RWPE2 (cell line): ENCODE data around the gene UPF2.
A peak's percentile ranks its signal among the peaks of the same experiment; 100 is the strongest.

ENCODE experiments used
- ATAC-seq: fragments of 200-7000 bp; cut with Tn5 transposase; 3 replicates; pipeline ENCODE4 v1.9.1; 2021; ENCODE audit warnings: low read depth
- DNase-seq: peaks from one replicate; pipeline ENCODE4 v3.0.0-alpha.2; 2020; ENCODE audit warnings: low spot score
- H3K27ac ChIP-seq: fragments of 450-650 bp; 2 replicates; pipeline ENCODE4 v1.5.1; 2017; ENCODE audit warnings: mild to moderate bottlenecking; ENCODE audit not compliant: poor library complexity, severe bottlenecking
- H3K27me3 ChIP-seq: fragments of 250-450 bp; sonication (Bioruptor Pico); 2 replicates; pipeline ENCODE4 v1.5.1; 2021; ENCODE audit warnings: mild to moderate bottlenecking, moderate library complexity; ENCODE audit not compliant: insufficient read depth, poor library complexity, severe bottlenecking
- H3K36me3 ChIP-seq: fragments of 250-450 bp; sonication (Bioruptor Pico); 2 replicates; pipeline ENCODE4 v1.5.1; 2020; ENCODE audit warnings: low read depth, mild to moderate bottlenecking, moderate library complexity
- H3K4me1 ChIP-seq: fragments of 250-450 bp; sonication (Bioruptor Pico); 2 replicates; pipeline ENCODE4 v1.5.1; 2021; ENCODE audit warnings: mild to moderate bottlenecking, moderate library complexity; ENCODE audit not compliant: insufficient read depth, poor library complexity, severe bottlenecking
- H3K4me3 ChIP-seq: fragments of 250-450 bp; sonication (Bioruptor Pico); 2 replicates; pipeline ENCODE4 v1.5.1; 2021; ENCODE audit warnings: mild to moderate bottlenecking, moderate library complexity; ENCODE audit not compliant: severe bottlenecking
- H3K9me3 ChIP-seq: fragments of 250-450 bp; sonication (Bioruptor Pico); 2 replicates; pipeline ENCODE4 v1.5.1; 2021; ENCODE audit warnings: mild to moderate bottlenecking, moderate library complexity; ENCODE audit not compliant: severe bottlenecking
- CTCF ChIP-seq: fragments of 450-650 bp; IDR thresholded peaks from one replicate; pipeline ENCODE4 v1.5.1; 2017; ENCODE audit warnings: mild to moderate bottlenecking, moderate library complexity; ENCODE audit not compliant: poor library complexity, severe bottlenecking

The UPF2 gene

GRCh38 chr10:11875494-11876281 lies 166.9 kb downstream of the UPF2 start:
- DNase-seq (peak; percentile 97), ATAC-seq (peak; percentile 84)
- H3K4me3 ChIP-seq: no peak overlapping the region
- H3K27me3 ChIP-seq: no peaks in the 10 kb centered on the region
- no peaks in the 10 kb centered on the region for H3K9me3 ChIP-seq
- peaks cover 28% of the 10 kb centered on the region for H3K4me1 ChIP-seq
- peaks cover 17% of the 10 kb centered on the region for H3K36me3 ChIP-seq
- TF ChIP-seq CTCF: no peak
- peak overlapping the region; percentile 98 for H3K27ac ChIP-seq

DNA sequence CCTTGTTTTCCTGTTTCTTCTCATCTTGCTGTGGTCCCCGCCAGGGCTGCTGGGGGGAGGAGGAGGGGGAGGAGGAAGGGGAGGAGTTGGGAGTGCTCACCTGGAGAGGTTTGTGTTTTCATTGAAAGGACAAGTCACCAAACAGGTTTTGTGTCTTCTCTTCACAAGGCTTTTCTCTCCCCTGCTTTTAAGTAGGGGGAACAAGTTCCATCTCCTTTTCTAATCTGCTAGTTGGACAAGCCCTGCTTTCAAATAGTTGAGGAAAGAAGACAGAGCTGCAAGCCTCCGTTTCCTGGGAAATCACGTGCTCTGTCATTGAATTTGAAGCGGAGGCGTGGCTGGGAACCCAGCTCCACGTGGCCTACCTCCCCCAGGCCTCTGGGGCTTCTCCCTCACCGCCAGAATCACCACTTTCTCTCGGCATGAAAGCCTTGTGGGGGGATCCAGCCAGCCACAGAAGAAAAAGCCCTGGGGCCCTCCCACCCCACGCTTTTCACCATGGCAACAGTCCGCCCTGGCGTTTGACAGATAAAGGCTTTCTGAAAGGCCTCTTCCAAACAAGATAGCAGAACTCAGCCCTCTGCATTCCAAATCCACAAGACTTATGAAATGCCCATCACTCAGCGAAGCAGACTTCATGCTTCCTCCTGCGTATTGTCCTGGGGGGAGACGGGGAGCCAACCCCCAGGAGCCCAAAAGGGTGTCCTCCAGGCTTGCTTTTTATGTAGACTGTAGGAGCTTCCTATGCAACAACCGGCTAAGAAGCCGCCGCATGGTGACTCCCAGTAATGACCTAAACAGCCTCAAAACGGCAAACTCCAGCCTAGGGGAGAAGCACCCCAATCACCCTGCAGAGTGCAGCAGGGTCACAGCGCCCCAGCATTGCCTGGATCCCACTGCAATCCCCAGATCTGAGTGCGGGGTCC lies 167.8 kb downstream of the UPF2 start:
- ATAC-seq (peak; percentile 21), DNase-seq (no peak)
- Histone ChIP-seq H3K4me3 (no peak overlapping the region), H3K27ac (peak overlapping the region; percentile 98), H3K36me3 (peaks cover 22% of the 10 kb centered on the region), H3K27me3 (no peaks in the 10 kb centered on the region), H3K4me1 (peaks cover 28% of the 10 kb centered on the region), H3K9me3 (no peaks in the 10 kb centered on the region)
- TF ChIP-seq CTCF: no peak

DNA sequence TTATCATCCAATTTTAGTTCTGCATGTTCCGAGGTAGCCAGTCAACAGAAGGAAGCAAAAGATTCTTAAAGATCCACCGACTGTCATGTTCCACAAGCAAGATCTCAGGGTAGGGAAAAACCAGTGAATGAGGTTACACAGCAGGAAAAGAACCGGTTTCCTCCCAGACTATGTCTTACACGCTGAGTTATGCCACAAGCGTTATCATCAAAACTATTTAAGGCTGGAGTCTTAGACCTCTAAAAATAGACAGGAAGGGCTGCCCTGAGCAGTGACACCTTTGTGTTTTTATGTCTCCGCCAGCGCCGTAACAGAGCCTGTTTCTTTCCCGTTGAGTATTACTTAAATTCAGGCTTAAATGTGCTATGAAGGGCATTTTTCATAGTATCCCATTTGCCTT lies 171.1 kb downstream of the UPF2 start:
- no peak for ATAC-seq
- no peaks in the 10 kb centered on the region for H3K9me3 ChIP-seq
- H3K4me3 ChIP-seq: no peak overlapping the region
- peaks cover 54% of the 10 kb centered on the region for H3K36me3 ChIP-seq
- TF ChIP-seq CTCF: no peak
- H3K27ac ChIP-seq: peak overlapping the region; percentile 98
- no peaks in the 10 kb centered on the region for H3K27me3 ChIP-seq
- no peak for DNase-seq
- peaks cover 25% of the 10 kb centered on the region for H3K4me1 ChIP-seq

DNA sequence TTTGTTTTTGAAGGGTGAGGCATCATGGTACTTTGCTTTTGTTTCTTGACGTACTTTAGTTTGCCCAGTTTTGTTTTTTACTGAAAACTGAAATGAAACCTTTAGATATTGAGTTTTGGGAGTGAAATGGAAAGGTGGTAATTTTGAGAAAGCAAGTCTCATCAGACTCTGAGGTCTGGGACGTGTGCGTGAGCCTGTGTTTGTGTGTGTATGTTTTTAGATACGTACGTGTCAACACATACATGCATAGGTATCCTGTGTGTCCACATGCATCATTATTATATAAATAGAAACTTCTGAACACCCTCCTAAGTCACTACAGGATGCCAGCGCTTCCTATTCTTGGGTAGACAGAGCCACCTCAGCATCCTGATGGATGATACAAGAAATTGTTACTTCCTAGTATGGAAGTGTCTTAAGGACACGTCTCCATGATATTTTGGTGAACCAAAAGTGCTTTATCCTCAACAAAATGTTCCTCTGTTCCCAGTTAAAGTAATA lies 171.7 kb downstream of the UPF2 start:
- Histone ChIP-seq H3K27ac (peak overlapping the region; percentile 98), H3K4me1 (peaks cover 20% of the 10 kb centered on the region), H3K36me3 (peaks cover 59% of the 10 kb centered on the region), H3K27me3 (no peaks in the 10 kb centered on the region), H3K9me3 (no peaks in the 10 kb centered on the region), H3K4me3 (no peak overlapping the region)
- TF ChIP-seq CTCF: no peak
- DNase-seq (no peak), ATAC-seq (no peak)
